SK-MEL-5 (cell line): Measurements from ENCODE around the gene MYBPC2. TPM values are rescaled to one million over a fixed set of nuclear protein-coding genes. Genes with fewer than 3 reads are reported as not detected.

ENCODE experiments used
- DNase-seq: peaks from one replicate; pipeline ENCODE4 v3.0.0-alpha.2; 2016; ENCODE audit warnings: low read depth, low spot score
- in situ Hi-C: cut with HindIII; loops from 2 replicates; pipeline ENCODE4 v1.10.0; 2016; ENCODE audit warnings: low sequenced_read_pairs, high pct_unique_total_duplicates, low pct_unique_long_range_greater_than_20kb
- total RNA-seq: library from RNA; depleted of rRNA; stranded (reverse); fragments of >200 nt; shearing (Covaris generic); gene quantifications from 2 replicates; pipeline ENCODE4 v1.2.3, GENCODE V29; 2014; rRNA removed

Gene MYBPC2
- total RNA-seq, 1 experiment from 2014 or later, result not detected

DNA sequence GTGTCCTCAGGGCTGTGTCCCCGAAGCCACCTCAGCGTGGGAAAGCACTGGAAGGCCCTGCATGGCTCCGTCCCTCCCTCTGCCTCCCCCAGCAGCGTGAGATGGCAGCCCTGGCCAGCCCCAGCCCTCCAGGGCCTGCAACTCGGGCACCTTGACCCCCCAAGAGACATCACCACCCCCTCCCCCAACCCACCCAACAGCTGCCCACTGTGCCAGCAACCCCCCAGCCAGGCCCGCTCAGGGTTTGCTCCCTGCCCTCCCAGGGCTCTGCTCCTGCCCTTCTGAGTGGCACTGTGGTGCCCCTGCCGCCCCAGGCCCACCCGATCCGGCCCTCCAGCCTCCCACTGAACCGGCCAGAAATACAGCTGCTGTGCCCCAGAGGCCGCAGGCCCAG, 82.5 kb downstream of the MYBPC2 start:
- DNase-seq, result no peak
- in situ Hi-C loops, result no loop called here

Other genes with a start within 250 kb of the MYBPC2 start
- gene MYH14, start 229.3 kb upstream of the MYBPC2 start, total RNA-seq, result 15.1 and 22.2 TPM in 2 replicates
- gene KCNC3, start 103.5 kb upstream of the MYBPC2 start, total RNA-seq, result 0.55 and 0.59 TPM in 2 replicates
- 0.13 and 0.48 TPM in 2 replicates for gene NAPSA, start 67.3 kb upstream of the MYBPC2 start, total RNA-seq
- 82.1 and 82.4 TPM in 2 replicates for gene NR1H2, start 56.4 kb upstream of the MYBPC2 start, total RNA-seq
- gene POLD1, start 48.5 kb upstream of the MYBPC2 start, total RNA-seq, result 30.7 and 32.7 TPM in 2 replicates
- gene SPIB, start 14.0 kb upstream of the MYBPC2 start, total RNA-seq, result not detected in 2 replicates
- 127 and 148 TPM in 2 replicates for gene EMC10, start 43.6 kb downstream of the MYBPC2 start, total RNA-seq
- gene GARIN5A, start 44.0 kb downstream of the MYBPC2 start, total RNA-seq, result 0.27 and 0.29 TPM in 2 replicates
- 26.4 and 29.0 TPM in 2 replicates for gene JOSD2, start 78.3 kb downstream of the MYBPC2 start, total RNA-seq
- not detected in 2 replicates for gene ASPDH, start 81.0 kb downstream of the MYBPC2 start, total RNA-seq
- gene LRRC4B, start 135.5 kb downstream of the MYBPC2 start, total RNA-seq, result 6.3 and 6.9 TPM in 2 replicates
- gene SYT3, start 207.0 kb downstream of the MYBPC2 start, total RNA-seq, result 0.55 and 1.6 TPM in 2 replicates
- gene C19orf81, start 216.6 kb downstream of the MYBPC2 start, total RNA-seq, result 2.7 and 4.3 TPM in 2 replicates